ENCODE measurements around the gene OLA1. TPM values are rescaled to one million over a fixed set of nuclear protein-coding genes. Genes with fewer than 3 reads are reported as not detected.

Gene OLA1
- polyA plus RNA-seq, 1 of the 3 experiments (the other 2 are of a cell fraction) = 46.9 TPM

DNA sequence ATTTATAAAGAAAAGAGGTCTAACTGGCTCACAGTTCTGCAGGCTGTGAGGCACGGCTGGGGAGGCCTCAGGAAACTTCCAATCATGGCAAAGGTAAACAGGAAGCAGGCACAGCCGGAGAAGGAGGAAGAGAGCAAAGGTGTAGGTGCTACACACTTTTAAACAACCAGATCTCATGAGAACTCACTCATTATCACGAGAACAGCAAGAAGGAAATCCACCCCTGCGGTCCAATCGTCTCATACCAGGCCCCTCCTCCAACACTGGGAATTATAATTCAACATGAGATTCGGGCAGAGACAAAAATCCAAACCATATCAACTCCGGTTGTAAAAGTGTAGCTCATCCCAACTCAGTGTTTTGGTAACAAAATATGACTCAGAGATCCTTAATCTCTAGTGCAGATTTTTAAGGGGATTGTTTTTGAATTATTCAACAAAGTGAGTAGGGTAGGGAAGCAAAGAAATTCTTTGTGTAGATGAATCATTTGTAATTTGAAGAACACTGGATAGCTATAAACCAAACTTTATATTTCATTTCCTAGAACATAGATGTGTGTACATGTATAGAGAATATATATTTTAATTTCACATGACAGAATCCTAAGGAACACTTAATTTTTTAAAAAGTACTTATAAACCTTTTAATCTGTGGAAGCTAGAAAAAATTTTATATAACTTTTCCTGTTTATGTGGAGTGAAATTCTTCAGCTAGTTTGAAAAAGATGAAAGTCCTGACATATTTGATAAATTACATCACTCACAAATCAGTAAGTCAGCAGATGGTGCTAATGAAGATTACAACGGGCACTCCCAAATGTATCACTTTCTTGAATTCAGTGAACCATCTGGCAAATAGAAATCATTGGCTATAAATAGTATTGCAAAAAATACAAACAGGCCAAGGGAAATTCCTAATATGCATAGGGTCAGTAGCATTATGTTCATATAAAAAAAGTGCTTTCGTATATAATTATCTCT lies 130.1 kb downstream of the OLA1 start:
- Histone ChIP-seq H3K9me3 (no peaks in the 10 kb centered on the region), H2AFZ (ENCODE audit: low read depth) (peak overlapping the region; percentile 69), H3K79me2 (ENCODE audit: insufficient read depth) (no peaks in the 10 kb centered on the region), H3K27ac (ENCODE audit: low read depth in 2 of 2, low read length in 1 of 2) (peak overlapping the region in 1 of 2 experiments; percentile 94; a peak in 3 of 4 replicates), H4K20me1 (ENCODE audit: insufficient read depth) (no peaks in the 10 kb centered on the region), H3K4me3 (ENCODE audit: low read depth in 2 of 2, low read length in 1 of 2) (no peak overlapping the region), H3K27me3 (ENCODE audit: insufficient read depth) (no peaks in the 10 kb centered on the region), H3K4me1 (ENCODE audit: control insufficient read depth in 1 of 2, insufficient read depth in 2 of 2, low read depth in 1 of 2, low read length in 1 of 2) (peaks cover 10 to 36% of the 10 kb centered on the region in 2 experiments), H3K9me2 (no peaks in the 10 kb centered on the region), H3K9ac (peak overlapping the region; percentile 59), H3K36me3 (replicated peaks in 1 of 2; ENCODE audit: control insufficient read depth in 1 of 2, insufficient read depth in 2 of 2, low read length in 1 of 2) (peaks cover 11 to 25% of the 10 kb centered on the region in 2 experiments), H3F3A (replicated peaks; ENCODE audit: insufficient read depth) (peaks cover 32% of the 10 kb centered on the region), H3K4me2 (peak overlapping the region; percentile 68)
- CTCF ChIA-PET = no interaction called here
- WGBS (ENCODE audit: low lambda C conversion rate) = 52% methylated on average over 9 of the region's 9 CpGs
- TF ChIP-seq RXRA (IDR thresholded peaks at IDR 0.05; ENCODE audit: borderline replicate concordance, low read depth) = no peak
- TF ChIP-seq, protein P1, sequence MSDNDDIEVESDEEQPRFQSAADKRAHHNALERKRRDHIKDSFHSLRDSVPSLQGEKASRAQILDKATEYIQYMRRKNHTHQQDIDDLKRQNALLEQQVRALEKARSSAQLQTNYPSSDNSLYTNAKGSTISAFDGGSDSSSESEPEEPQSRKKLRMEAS (IDR thresholded peaks at IDR 0.05; ENCODE audit: low read depth) = no peak
- peak; percentile 20; the same call in 1 of the 2 replicates for TF ChIP-seq NFIC (IDR thresholded peaks at IDR 0.05; ENCODE audit: borderline replicate concordance)
- peak; percentile 35; the same call in 1 of the 2 replicates for TF ChIP-seq TEAD4 (IDR thresholded peaks at IDR 0.05; ENCODE audit: borderline replicate concordance, insufficient read depth)
- peak; percentile 81 for TF ChIP-seq JUND (IDR thresholded peaks at IDR 0.05)
- TF ChIP-seq, protein P2, sequence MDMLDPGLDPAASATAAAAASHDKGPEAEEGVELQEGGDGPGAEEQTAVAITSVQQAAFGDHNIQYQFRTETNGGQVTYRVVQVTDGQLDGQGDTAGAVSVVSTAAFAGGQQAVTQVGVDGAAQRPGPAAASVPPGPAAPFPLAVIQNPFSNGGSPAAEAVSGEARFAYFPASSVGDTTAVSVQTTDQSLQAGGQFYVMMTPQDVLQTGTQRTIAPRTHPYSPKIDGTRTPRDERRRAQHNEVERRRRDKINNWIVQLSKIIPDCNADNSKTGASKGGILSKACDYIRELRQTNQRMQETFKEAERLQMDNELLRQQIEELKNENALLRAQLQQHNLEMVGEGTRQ (IDR thresholded peaks at IDR 0.05; ENCODE audit: borderline replicate concordance, low read depth, low read length) = no peak
- TF ChIP-seq TCF12 (IDR thresholded peaks at IDR 0.05) = peak; percentile 61
- TF ChIP-seq, protein P3, sequence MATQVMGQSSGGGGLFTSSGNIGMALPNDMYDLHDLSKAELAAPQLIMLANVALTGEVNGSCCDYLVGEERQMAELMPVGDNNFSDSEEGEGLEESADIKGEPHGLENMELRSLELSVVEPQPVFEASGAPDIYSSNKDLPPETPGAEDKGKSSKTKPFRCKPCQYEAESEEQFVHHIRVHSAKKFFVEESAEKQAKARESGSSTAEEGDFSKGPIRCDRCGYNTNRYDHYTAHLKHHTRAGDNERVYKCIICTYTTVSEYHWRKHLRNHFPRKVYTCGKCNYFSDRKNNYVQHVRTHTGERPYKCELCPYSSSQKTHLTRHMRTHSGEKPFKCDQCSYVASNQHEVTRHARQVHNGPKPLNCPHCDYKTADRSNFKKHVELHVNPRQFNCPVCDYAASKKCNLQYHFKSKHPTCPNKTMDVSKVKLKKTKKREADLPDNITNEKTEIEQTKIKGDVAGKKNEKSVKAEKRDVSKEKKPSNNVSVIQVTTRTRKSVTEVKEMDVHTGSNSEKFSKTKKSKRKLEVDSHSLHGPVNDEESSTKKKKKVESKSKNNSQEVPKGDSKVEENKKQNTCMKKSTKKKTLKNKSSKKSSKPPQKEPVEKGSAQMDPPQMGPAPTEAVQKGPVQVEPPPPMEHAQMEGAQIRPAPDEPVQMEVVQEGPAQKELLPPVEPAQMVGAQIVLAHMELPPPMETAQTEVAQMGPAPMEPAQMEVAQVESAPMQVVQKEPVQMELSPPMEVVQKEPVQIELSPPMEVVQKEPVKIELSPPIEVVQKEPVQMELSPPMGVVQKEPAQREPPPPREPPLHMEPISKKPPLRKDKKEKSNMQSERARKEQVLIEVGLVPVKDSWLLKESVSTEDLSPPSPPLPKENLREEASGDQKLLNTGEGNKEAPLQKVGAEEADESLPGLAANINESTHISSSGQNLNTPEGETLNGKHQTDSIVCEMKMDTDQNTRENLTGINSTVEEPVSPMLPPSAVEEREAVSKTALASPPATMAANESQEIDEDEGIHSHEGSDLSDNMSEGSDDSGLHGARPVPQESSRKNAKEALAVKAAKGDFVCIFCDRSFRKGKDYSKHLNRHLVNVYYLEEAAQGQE (IDR thresholded peaks at IDR 0.05; ENCODE audit: low read depth, low read length) = no peak
- TF ChIP-seq, protein P4, sequence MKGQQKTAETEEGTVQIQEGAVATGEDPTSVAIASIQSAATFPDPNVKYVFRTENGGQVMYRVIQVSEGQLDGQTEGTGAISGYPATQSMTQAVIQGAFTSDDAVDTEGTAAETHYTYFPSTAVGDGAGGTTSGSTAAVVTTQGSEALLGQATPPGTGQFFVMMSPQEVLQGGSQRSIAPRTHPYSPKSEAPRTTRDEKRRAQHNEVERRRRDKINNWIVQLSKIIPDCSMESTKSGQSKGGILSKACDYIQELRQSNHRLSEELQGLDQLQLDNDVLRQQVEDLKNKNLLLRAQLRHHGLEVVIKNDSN (IDR thresholded peaks at IDR 0.05; ENCODE audit: borderline replicate concordance, low read depth) = no peak
- peak; percentile 87 for TF ChIP-seq FOSL2 (IDR thresholded peaks at IDR 0.05; ENCODE audit: borderline replicate concordance, low read depth)
- TF ChIP-seq GABPA (IDR thresholded peaks at IDR 0.05; ENCODE audit: low read depth) = no peak
- TF ChIP-seq, protein P5, sequence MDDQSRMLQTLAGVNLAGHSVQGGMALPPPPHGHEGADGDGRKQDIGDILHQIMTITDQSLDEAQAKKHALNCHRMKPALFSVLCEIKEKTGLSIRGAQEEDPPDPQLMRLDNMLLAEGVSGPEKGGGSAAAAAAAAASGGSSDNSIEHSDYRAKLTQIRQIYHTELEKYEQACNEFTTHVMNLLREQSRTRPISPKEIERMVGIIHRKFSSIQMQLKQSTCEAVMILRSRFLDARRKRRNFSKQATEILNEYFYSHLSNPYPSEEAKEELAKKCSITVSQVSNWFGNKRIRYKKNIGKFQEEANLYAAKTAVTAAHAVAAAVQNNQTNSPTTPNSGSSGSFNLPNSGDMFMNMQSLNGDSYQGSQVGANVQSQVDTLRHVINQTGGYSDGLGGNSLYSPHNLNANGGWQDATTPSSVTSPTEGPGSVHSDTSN (IDR thresholded peaks at IDR 0.05) = peak; percentile 13; the same call in 1 of the 2 replicates
- no peak for TF ChIP-seq POLR2AphosphoS5 (IDR thresholded peaks at IDR 0.05; ENCODE audit: low read depth, low read length)
- no peak for DNase-seq
- POLR2A ChIA-PET = no interaction called here
